Left ventricle myocardium superior (tissue), 1 donor: Measurements from ENCODE around the gene P2RX6. TPM values are rescaled to one million over a fixed set of nuclear protein-coding genes. Genes with fewer than 3 reads are reported as not detected.
"Not testable (repeated sequence)": the region's sequence is repeated elsewhere in the genome, so short reads cannot be mapped to it uniquely, and the experiment has no call there.

Source experiments
- ATAC-seq: fragments of 200-7000 bp; cut with Tn5 transposase; one replicate; pipeline ENCODE4 v1.9.1; 2020; ENCODE audit warnings: mild to moderate bottlenecking, moderate library complexity
- DNase-seq: peaks from one replicate; pipeline ENCODE4 v3.0.0-alpha.2; 2020
- intact Hi-C: fragments of 100-400 bp; cut with micrococcal nuclease; formaldehyde crosslinking; loops from one replicate; pipeline ENCODE4 v1.11.0; 2022
- total RNA-seq: library from RNA; stranded (reverse); fragmentation: NEBNext Ultra II Directional; extraction: Animal tissue kit (Norgen Biotek cat#: 25700); gene quantifications from one replicate; pipeline ENCODE4 v1.2.1, GENCODE V29; 2021
- donor health status: DM: no; HTN: yes; CAD: no; lungs with severe emphysema.

P2RX6 gene
- total RNA-seq, 1 donor from 2014 or later = 1.8 TPM

DNA sequence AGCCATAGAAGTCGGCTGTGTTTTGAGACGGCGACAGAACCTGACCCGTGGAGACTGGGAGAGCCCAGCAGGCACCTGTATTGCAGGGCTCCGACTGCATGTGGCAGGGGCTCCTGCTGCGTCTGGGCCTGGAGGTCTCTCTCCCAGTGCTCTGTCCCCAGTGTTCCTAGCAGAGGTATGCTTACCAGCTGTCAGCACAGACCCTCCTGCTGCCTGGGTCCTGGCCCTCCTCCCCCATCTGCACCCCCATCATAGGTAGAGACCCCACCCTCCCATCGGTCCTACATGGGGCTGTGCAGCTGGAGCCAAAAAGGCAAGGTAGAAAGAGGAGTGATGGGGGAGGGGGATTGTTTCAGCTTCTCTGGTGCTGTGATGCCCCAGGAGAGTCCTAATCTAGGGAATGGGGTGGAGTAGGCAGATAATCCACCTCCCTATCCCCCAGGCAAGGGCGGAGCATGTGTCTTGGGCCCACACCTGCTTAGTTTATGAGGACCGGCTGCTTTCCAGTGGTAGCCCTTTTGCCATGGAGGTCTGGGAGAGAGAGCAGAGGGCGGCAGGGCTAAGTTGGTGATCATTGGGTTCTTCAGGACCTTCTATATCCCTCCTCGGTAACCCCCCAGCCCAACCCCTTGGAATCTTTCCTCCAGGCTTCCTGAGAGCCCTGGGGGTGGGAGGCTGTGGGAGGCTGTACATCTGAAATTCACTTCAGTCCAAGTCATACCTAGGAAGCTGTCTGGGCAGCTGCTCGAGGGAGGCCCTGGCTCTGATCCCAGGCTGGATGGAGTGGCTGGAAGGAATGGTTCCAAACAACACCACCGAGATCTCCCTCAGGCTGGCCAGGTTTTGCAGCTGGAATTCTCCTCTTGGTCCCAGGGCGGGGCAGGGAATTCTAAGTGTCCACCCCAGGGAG is 12.1 kb downstream of the P2RX6 start:
- intact Hi-C loops = no loop called here
- peak; percentile 68 for ATAC-seq
- DNase-seq = peak; percentile 73

DNA sequence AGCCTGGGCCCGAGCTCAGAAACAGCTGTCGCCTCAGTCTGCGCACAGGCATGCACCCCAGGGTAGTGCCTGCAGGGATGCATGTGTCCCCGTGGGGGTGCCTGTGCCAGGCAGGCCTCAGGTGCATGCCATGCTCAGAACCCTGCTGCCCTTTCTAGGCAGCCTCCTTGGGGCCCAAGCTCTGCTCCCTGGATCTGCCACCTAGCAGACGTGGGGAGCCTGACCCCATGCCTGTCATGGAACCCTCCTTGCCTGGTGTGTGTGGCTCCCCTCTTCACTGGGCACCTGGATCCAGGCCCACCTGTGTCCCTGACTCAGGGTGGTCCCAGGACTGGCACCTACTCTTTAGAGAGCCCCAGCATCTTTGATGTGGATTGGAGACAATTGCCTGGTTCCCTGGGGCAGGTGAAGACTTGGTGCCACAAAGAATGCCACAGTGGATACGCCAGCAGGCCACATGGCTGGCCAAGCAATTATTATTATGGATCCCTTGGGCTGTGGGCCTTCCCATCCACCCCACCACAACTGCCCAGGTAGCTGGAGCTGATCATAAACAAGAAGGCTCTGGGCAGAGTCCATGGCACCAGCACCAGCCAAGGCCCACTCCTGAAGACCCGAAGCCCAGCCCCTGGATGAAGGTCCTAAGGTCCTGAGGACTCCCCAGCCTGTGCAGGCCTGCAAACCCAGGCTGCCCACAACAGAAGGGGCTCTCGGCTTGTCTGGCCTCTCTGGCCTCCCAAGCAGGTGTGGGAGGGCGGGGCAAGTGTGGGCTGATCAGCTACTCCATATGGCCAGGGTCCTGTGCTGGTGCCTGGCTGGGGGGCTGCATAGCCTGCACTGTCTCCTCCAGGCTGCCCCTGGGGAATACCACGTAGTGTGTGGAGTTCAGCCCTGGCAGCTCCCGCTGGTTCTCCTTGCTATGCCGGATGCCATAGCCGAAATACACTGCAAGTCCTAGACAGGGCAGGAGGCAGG is 13.6 kb downstream of the P2RX6 start:
- intact Hi-C loops = no loop called here
- no peak for ATAC-seq
- DNase-seq = no peak

GRCh38 chr22:21029486-21030025 is 14.6 kb downstream of the P2RX6 start:
- DNase-seq = no peak
- intact Hi-C loops = no loop called here
- no peak for ATAC-seq

- DNase-seq (no peak), ATAC-seq (no peak)
- intact Hi-C loops = no loop called here
Measured at GRCh38 chr22:21030032-21030431, 15.1 kb downstream of the P2RX6 start.

DNA sequence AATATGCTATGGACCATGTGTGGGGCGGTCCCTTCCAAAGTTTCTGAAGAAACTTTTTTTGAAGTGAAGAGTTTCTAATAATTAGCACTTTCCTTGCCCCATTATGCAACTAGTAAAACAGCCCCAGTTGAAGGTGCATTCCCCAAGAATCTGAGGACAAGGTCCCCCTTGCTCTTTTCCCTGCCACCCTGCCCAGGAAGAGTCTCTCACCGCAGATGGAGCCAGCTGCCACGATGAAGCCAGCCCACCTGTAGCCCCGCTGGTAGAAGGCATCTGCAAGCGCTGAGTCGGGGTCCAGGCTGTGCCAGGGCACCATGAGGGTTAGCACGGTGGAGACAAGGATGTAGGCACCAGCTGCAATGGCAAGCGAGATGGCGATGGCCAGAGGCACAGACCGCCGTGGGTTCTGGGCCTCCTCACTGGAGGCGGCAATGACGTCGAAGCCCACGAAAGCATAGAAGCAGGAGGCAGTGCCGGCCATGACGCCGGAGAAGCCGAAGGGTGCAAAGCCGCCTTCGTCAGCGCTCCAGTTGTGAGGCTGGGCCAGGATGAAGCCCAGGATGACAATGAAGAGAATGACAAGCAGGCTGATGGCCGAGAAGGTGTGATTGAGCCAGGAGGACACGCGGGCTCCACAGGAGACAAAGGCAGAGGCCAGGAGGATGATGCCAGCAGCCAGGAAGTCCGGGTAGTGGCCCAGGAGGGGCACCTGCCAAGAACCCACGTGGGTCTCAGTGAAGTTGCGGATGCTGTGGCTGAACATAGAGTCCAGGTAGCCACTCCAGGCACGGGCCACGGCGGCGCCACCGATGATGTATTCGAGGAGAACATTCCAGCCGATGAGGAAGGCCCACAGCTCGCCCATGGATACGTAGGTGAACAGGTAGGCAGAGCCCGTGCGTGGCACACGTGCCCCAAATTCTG is 15.9 kb downstream of the P2RX6 start:
- intact Hi-C loops = no loop called here
- ATAC-seq (no peak), DNase-seq (no peak)

- intact Hi-C loops = no loop called here
- DNase-seq = no peak
- ATAC-seq = no peak
Measured at GRCh38 chr22:21031545-21032036, 16.6 kb downstream of the P2RX6 start.

GRCh38 chr22:21032037-21032867 is 17.3 kb downstream of the P2RX6 start, which contains the start of gene SLC7A4:
SLC7A4 (minus strand) TSS chr22:21032561; CDS start chr22:21031812, 749 bp downstream.
- intact Hi-C loops = no loop called here
- ATAC-seq = peak; percentile 64

DNA sequence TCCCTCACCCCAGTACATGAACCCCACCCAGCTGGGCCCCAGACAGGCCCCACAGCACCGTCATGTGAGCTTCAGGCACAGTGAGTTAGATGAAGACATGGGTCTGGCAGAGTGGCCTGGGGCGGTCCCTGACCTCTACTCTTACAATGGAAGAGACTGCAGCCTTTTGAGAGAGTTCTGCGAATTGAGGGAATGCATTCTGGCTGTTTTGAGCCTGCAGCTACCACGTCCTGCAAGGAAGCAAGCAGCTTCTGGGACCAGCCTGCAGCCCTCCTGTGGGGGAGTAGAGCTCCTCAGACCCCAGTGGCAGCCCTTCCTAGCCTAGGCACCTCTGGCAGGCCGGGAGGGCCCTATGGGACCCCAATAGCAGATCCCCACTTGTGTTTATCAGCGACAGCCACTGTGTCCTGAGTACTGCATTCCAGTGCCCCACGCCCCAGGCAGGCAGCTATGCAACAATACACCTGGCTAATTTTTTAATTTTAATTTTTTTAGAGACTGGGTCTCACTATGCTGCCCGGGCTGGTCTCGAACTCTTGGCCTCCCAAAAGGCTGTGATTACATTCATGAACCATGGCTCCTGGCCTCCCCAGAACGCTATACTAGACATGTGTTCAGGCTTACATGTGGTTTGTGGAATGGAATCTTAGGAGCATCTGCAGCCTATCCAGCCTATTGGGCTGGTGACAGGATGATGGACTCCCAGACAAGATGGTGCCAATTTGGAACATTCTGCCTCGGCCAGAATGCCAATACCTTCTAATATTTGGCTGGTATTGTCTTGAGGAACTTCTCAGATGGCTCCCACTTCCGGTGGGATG is 18.1 kb downstream of the P2RX6 start:
- DNase-seq (no peak), ATAC-seq (no peak)
- intact Hi-C loops = no loop called here

More at GRCh38 chr22:21032037-21032867, 17.3 kb downstream of the P2RX6 start, which contains the start of gene SLC7A4:
- DNase-seq = peak; percentile 42

- intact Hi-C loops = no loop called here
- no peak for ATAC-seq
- no peak for DNase-seq
Measured at GRCh38 chr22:21033895-21034294, 18.9 kb downstream of the P2RX6 start.

DNA sequence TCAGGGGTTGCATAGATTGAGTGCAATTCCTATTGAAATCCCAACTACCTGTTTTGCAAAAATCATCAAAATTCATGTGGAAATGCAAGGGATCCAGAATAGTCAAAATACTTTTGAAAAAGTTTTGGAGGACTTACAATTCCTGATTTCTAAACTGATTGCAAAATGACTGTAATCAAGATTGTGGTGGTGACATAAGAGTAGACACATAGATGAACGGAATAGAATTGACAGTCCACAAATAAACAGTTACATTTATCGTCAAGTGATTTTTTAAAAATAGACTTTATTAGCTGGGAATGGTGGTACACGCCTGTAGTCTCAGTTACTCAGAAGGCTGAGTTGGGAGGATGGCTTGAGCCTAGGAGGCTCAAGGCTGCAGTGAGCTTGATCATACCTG is 20.0 kb downstream of the P2RX6 start:
- ATAC-seq = no peak
- intact Hi-C loops = no loop called here
- no peak for DNase-seq

DNA sequence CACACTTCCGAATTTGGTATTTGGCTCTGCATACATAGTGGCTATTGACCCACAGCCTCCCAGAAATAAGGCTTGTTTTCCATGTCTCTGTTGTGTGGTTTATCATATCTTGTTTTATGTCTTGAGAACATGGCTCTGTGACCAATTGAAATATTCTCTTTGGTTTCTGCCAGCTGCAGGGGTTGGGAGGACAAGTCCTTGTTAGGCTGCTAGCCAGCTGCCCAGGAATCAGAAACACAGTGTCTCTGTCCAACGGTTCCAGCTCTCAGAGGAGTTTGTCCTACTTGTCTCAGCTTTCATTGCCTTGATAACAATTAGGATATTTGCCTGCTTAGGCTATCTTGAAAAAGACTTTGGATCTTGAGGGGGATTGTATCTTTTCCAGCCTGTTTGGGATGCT is 23.4 kb downstream of the P2RX6 start:
- peak; percentile 35 for DNase-seq
- ATAC-seq = peak; percentile 73
- intact Hi-C loops = no loop called here

DNA sequence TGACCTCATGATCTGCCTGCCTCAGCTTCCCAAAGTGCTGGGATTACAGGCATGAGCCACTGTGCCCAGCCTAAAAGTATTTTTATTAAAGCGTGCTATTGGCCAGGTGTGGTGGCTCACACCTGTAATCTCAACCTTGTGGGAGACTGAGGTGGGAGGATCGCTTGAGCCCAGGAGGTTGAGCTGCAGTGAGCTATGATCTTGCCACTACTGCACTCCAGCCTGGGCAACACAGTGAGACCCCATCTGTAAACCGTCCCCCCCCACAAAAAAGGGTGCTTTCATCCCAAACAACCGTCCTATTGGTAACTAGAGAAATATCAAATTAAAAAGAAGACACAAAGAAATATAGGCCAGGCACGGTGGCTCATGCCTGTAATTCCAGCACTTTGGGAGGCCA is 24.2 kb downstream of the P2RX6 start:
- intact Hi-C loops, ATAC-seq: not testable (repeated sequence)
- DNase-seq = peak; percentile 6

DNA sequence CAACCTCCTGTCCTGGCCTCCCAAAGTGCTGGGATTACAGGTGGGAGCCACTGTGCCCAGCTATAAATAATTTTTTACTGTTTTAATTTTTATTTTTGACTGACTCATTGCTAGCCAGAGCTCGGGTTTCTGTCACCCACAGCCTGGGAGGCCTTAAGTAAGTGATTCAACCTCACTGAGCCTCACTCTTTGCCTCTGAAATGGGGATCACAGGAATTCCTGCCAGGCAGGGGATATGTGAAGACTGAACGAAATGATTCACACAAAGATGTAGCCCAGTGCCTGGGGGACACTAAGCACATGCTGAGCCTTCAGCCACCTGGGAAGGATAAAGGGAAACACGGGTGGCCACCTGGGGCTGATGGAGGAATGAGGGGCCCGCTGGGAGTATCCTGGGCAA is 27.0 kb downstream of the P2RX6 start:
- ATAC-seq (no peak), DNase-seq (peak; percentile 4)
- intact Hi-C loops = no loop called here

GRCh38 chr22:21042978-21043859 is 28.3 kb downstream of the P2RX6 start:
- ATAC-seq (no peak), DNase-seq (peak; percentile 9)
- intact Hi-C loops = no loop called here

- ATAC-seq = no peak
- DNase-seq = no peak
- intact Hi-C loops = no loop called here
Measured at GRCh38 chr22:21043860-21044535, 29.0 kb downstream of the P2RX6 start.
